HUES48 (cell line): ENCODE data around the gene NPFFR1.
"Not testable (repeated sequence)": the region's sequence is repeated elsewhere in the genome, so short reads cannot be mapped to it uniquely, and the experiment has no call there.

Experiments
- H3K27ac ChIP-seq: one replicate; pipeline ENCODE4 v1.7.0; 2013; ENCODE audit warnings: low read depth, low read length, inconsistent platforms
- H3K27me3 ChIP-seq: 2 replicates; pipeline ENCODE4 v1.6.1; 2013; ENCODE audit warnings: mild to moderate bottlenecking, low read length; ENCODE audit not compliant: control insufficient read depth, insufficient read depth
- H3K36me3 ChIP-seq: 2 replicates; pipeline ENCODE4 v1.6.1; 2013; ENCODE audit warnings: low read length; ENCODE audit not compliant: control insufficient read depth, insufficient read depth
- H3K4me1 ChIP-seq: 2 replicates; pipeline ENCODE4 v1.6.1; 2013; ENCODE audit warnings: mild to moderate bottlenecking, low read length; ENCODE audit not compliant: control insufficient read depth, insufficient read depth
- H3K4me3 ChIP-seq: 2 replicates; pipeline ENCODE4 v1.5.1; 2013; ENCODE audit warnings: mild to moderate bottlenecking, low read depth, low read length
- H3K9ac ChIP-seq: 2 replicates; pipeline ENCODE4 v1.6.1; 2013; ENCODE audit warnings: mild to moderate bottlenecking, low read depth, low read length, moderate library complexity
- H3K9me3 ChIP-seq: 2 replicates; pipeline ENCODE4 v1.6.1; 2013; ENCODE audit warnings: low read length; ENCODE audit not compliant: control insufficient read depth, insufficient read depth

The NPFFR1 gene

GRCh38 chr10:70233109-70233938, 50.5 kb downstream of the NPFFR1 start, which contains the start of gene PPA1:
PPA1 (minus strand) TSS chr10:70233429; CDS start chr10:70233327, 102 bp downstream.
- 0 out of 2 replicates have a peak, but pooled peaks cover 4% of the 10 kb centered on the region for H3K9me3 ChIP-seq
- H3K27ac ChIP-seq = peak within 1 kb of the TSS; percentile 86
- peaks cover 22% of the 10 kb centered on the region for H3K36me3 ChIP-seq
- peaks cover 3% of the 10 kb centered on the region for H3K4me1 ChIP-seq
- no peaks in the 10 kb centered on the region for H3K27me3 ChIP-seq
- H3K4me3 ChIP-seq = peak within 1 kb of the TSS; percentile 92
- peak within 1 kb of the TSS; percentile 94 for H3K9ac ChIP-seq

- Histone ChIP-seq H3K27me3 (no peaks in the 10 kb centered on the region), H3K36me3 (peaks cover 27% of the 10 kb centered on the region), H3K9ac (peak overlapping the region; percentile 36), H3K4me3 (peak overlapping the region; percentile 92), H3K27ac (peak overlapping the region; percentile 86), H3K4me1 (peaks cover 3% of the 10 kb centered on the region), H3K9me3 (0 out of 2 replicates have a peak, but pooled peaks cover 4% of the 10 kb centered on the region)
Measured at GRCh38 chr10:70232859-70233108, 51.0 kb downstream of the NPFFR1 start.

- Histone ChIP-seq H3K27me3 (no peaks in the 10 kb centered on the region), H3K4me3 (peak overlapping the region; percentile 92), H3K9ac (peak overlapping the region; percentile 36), H3K4me1 (peaks cover 3% of the 10 kb centered on the region), H3K27ac (peak overlapping the region; percentile 86), H3K9me3 (0 out of 2 replicates have a peak, but pooled peaks cover 1% of the 10 kb centered on the region), H3K36me3 (peaks cover 31% of the 10 kb centered on the region)
Measured at GRCh38 chr10:70232155-70232858, 51.5 kb downstream of the NPFFR1 start.

GRCh38 chr10:70228491-70228890, 55.3 kb downstream of the NPFFR1 start:
- Histone ChIP-seq H3K4me1 (peaks cover 3% of the 10 kb centered on the region), H3K4me3 (no peak overlapping the region), H3K27me3 (no peaks in the 10 kb centered on the region), H3K36me3 (peaks cover 47% of the 10 kb centered on the region), H3K27ac (no peak overlapping the region), H3K9me3 (no peaks in the 10 kb centered on the region), H3K9ac (no peak overlapping the region)

- Histone ChIP-seq H3K4me3 (no peak overlapping the region), H3K9ac (no peak overlapping the region), H3K4me1 (peaks cover 3% of the 10 kb centered on the region), H3K36me3 (peaks cover 52% of the 10 kb centered on the region), H3K27ac (no peak overlapping the region), H3K9me3 (no peaks in the 10 kb centered on the region), H3K27me3 (no peaks in the 10 kb centered on the region)
Measured at GRCh38 chr10:70227548-70228320, 56.1 kb downstream of the NPFFR1 start.

- no peaks in the 10 kb centered on the region for H3K9me3 ChIP-seq
- no peak overlapping the region for H3K9ac ChIP-seq
- H3K36me3 ChIP-seq = peaks cover 43% of the 10 kb centered on the region
- no peaks in the 10 kb centered on the region for H3K4me1 ChIP-seq
- no peaks in the 10 kb centered on the region for H3K27me3 ChIP-seq
- H3K27ac ChIP-seq = no peak overlapping the region
- H3K4me3 ChIP-seq = no peak overlapping the region
Measured at GRCh38 chr10:70223728-70224127, 60.1 kb downstream of the NPFFR1 start.

- H3K9ac ChIP-seq, H3K27me3 ChIP-seq, H3K4me3 ChIP-seq, H3K9me3 ChIP-seq, H3K4me1 ChIP-seq, H3K27ac ChIP-seq: not testable (repeated sequence)
- peaks cover 43% of the 10 kb centered on the region for H3K36me3 ChIP-seq
Measured at GRCh38 chr10:70222811-70223447, 60.9 kb downstream of the NPFFR1 start.

GRCh38 chr10:70222340-70222794, 61.4 kb downstream of the NPFFR1 start:
- Histone ChIP-seq H3K9me3 (no peaks in the 10 kb centered on the region), H3K27ac (no peak overlapping the region), H3K36me3 (peaks cover 44% of the 10 kb centered on the region), H3K27me3 (no peaks in the 10 kb centered on the region), H3K4me3 (no peak overlapping the region), H3K9ac (no peak overlapping the region), H3K4me1 (no peaks in the 10 kb centered on the region)

GRCh38 chr10:70221030-70221429, 62.8 kb downstream of the NPFFR1 start:
- Histone ChIP-seq H3K27ac (no peak overlapping the region), H3K4me3 (no peak overlapping the region), H3K9me3 (no peaks in the 10 kb centered on the region), H3K9ac (no peak overlapping the region), H3K36me3 (peaks cover 42% of the 10 kb centered on the region), H3K4me1 (no peaks in the 10 kb centered on the region), H3K27me3 (no peaks in the 10 kb centered on the region)

GRCh38 chr10:70212879-70213278, 70.9 kb downstream of the NPFFR1 start:
- H3K9ac ChIP-seq = no peak overlapping the region
- H3K27me3 ChIP-seq = no peaks in the 10 kb centered on the region
- H3K4me1 ChIP-seq = no peaks in the 10 kb centered on the region
- no peak overlapping the region for H3K4me3 ChIP-seq
- no peak overlapping the region for H3K27ac ChIP-seq
- peaks cover 87% of the 10 kb centered on the region for H3K36me3 ChIP-seq
- no peaks in the 10 kb centered on the region for H3K9me3 ChIP-seq
